22Rv1 (cell line): Measurements from ENCODE around the gene SESN2.

Experiments
- ZFX ChIP-seq: fragments of 450-650 bp; IDR thresholded peaks from 2 replicates; pipeline ENCODE4 v1.6.1; 2017; ENCODE audit warnings: antibody characterized with exemption, borderline replicate concordance
- TF ChIP-seq, protein P1 (sequence below): fragments of 450-650 bp; IDR thresholded peaks from 2 replicates; pipeline ENCODE4 v1.5.1; 2017; ENCODE audit warnings: mild to moderate bottlenecking

DNA sequence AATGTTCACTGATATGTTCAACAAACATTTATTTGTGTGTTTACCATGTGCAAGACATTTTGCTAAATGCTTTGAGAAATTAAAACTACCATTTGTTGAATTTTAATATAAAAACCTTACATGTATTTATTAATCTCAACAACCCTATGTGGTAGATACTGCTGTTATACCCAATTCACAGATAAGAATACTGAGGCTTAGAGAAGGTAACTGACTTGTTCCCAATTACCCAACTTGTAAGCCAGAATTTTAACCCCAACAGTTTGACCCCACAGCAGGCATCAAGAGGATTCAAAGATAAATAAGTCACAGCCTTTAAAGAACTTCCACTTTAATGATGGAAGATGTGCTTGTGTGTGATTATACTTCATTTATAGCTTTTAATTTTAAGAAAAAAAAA, 30.2 kb upstream of the SESN2 start:
- TF ChIP-seq, protein P1, sequence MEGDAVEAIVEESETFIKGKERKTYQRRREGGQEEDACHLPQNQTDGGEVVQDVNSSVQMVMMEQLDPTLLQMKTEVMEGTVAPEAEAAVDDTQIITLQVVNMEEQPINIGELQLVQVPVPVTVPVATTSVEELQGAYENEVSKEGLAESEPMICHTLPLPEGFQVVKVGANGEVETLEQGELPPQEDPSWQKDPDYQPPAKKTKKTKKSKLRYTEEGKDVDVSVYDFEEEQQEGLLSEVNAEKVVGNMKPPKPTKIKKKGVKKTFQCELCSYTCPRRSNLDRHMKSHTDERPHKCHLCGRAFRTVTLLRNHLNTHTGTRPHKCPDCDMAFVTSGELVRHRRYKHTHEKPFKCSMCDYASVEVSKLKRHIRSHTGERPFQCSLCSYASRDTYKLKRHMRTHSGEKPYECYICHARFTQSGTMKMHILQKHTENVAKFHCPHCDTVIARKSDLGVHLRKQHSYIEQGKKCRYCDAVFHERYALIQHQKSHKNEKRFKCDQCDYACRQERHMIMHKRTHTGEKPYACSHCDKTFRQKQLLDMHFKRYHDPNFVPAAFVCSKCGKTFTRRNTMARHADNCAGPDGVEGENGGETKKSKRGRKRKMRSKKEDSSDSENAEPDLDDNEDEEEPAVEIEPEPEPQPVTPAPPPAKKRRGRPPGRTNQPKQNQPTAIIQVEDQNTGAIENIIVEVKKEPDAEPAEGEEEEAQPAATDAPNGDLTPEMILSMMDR = no peak
- no peak for TF ChIP-seq ZFX
